ENCODE data around the gene TEAD4.

TEAD4 gene

DNA sequence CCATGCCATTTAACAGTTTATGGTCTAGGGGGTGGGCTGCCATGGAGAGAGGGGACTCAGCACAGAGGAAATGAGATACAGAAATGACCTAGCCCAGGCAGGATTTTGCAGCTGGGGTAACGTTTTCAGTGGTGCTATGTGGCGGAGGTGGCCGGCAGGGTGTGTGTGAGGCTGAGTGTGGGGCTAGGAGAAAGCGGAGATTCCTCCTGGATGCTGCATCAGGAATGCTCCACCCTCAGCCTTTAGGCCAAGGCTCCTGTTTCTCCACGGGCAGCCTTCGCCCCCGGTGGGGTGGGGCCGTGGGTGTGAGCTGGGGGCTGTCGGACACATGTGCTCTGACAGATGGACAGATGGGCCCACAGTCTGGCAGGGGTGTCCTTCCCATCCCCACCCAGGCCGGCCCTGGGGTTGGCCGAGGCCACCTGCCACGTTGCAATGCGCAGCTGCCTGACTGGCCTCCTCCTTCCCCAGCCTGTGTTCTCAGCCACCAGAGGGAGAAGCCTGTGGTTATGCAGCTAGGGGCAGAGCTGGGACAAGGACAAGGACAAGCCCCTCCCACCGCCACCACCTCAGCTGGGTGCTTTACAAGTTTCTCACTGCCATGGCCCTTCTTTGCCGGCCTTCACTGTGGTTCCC, 44.3 kb downstream of the TEAD4 start:
- no peak for FAIRE-seq

- no peak for FAIRE-seq
Observed at GRCh38 chr12:3004655-3005565, 45.7 kb downstream of the TEAD4 start.

DNA sequence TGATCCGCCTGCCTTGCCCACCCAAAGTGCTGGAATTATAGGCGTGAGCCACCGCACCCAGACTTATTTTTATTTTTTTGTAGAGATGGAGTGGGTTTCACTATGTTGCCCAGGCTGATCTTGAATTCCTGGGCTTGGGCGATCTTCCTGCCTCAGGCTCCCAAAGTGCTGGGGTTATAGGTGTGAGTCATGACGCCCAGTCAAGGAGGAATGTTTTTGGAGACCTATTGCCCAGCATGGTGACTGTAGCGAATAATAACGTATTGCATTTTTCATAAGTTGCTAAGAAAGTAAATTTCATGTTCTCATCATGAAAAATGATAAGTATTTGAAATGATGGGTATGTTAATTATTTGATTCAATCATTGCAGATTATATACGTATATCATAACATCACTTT, 46.5 kb downstream of the TEAD4 start:
- no peak for FAIRE-seq

- no peak for FAIRE-seq
Observed at GRCh38 chr12:3009780-3010179, 50.6 kb downstream of the TEAD4 start.

- FAIRE-seq, result no peak
Observed at GRCh38 chr12:3010214-3010930, 51.2 kb downstream of the TEAD4 start.

DNA sequence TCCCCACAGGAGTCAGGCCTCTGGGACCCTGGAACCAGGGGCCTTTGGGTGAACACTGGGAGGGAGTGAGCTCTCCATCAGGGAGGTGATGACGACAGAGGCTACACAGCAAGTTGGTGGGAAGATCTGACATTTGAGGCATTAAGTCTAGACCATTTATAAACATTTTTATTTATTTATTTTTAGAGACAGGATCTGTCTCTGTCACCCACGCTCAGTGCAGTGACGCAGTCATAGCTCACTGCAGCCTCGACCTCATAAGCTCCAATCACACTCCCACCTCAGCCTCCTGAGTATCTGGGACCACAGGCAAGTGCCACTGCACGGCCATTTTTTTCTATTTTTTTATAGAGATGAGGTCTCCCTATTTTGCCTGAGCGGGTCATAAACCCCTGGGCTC, 53.6 kb downstream of the TEAD4 start:
- FAIRE-seq, result no peak

GRCh38 chr12:3014641-3015040, 55.4 kb downstream of the TEAD4 start:
- FAIRE-seq, result no peak

DNA sequence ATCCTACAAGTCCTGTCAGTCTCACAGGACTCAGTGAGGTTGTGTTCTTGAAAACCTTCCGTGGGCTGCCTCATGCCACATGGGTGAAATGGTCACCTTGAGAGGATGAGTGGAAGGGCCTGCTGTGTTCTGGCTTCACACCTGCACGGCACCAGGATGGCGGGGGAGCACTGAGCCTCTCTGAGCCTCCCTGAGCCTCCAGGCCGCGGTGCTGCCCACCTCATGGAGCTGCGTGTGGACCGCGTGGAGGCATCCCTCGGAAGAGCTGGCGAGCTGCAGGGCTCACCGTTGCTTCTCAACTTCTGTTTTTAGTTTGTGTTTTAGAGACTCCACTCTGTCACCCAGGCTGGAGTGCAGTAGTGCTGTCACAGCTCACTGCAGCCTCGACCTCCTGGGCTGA, 56.2 kb downstream of the TEAD4 start:
- FAIRE-seq, result no peak

DNA sequence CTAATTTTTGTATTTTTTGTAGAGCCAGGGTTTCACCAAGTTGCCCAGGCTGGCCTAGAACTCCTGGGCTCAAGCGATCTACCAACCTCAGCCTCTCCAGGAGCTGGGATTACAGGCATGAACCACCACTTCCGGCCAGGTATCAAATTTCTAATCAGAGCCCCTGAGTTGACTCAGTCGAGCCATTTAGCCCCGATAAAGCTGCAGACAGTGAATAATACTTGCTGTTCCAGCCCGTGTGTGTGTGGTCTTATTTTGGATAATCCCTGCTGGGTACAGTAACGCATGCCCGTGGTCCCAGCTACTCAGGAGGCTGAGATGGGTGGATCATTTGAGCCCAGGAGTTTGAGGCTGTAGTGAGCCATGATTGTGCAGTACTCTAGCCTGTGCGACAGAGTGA, 57.0 kb downstream of the TEAD4 start:
- no peak for FAIRE-seq

- no peak for FAIRE-seq
Observed at GRCh38 chr12:3017281-3017680, 58.1 kb downstream of the TEAD4 start.

DNA sequence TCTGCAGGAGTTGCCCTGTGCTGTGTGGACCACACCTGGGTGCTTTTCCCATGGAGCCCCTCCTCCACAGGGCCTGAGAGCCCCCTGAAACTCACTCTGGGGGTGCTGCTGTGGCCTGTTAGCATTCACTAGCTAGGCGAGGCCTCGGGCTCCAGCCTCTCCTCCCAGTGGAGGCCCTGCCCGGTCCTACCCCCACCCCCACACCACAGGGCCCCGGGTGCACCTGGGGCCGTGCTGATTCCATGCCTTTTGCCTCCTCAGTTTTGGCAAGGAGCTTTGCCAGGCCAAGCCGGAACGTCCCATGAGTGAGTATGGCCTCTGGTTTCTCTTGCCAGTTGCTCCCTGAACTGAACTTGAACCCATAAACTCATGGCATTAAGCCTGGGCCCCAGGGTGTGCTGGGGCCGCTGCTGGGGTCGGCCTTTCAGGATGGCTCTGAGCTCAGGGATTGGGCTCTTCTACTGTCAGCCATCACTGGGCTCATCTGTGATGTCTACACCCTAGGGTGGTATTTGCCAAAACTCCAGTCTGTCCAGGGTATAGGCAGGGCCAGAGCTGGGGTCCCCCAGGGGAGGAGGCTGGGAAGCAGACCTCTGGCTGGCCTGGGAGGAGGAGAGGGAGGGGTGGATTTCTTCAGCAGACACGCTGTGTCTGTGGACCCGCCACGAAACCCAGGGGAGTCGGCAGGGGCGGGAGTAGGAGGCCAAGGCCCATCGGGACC, 59.2 kb downstream of the TEAD4 start:
- no peak for FAIRE-seq

- no peak for FAIRE-seq
Observed at GRCh38 chr12:3019005-3019680, 59.9 kb downstream of the TEAD4 start.

DNA sequence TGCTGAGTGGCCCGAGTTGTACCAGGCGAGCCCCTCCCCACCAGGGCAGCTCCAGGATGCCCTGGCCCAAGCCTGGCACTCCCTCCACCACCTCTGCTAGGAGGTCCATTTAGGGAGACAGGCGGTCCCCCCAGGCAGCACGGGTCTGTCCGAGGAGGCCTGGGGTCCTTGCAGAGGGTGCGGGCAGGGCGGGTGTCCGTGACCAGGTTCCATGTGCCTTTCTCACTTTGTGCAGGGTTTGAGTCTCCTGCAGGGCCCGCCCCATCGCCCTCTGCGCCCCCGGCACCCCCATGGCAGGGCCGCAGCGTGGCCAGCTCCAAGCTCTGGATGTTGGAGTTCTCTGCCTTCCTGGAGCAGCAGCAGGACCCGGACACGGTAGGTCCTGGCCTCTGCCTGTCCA, 61.2 kb downstream of the TEAD4 start:
- FAIRE-seq, result no peak

- no peak for FAIRE-seq
Observed at GRCh38 chr12:3020850-3021435, 61.7 kb downstream of the TEAD4 start.

- FAIRE-seq, result no peak
Observed at GRCh38 chr12:3022411-3022810, 63.2 kb downstream of the TEAD4 start.

GRCh38 chr12:3022961-3023360, 63.8 kb downstream of the TEAD4 start:
- no peak for FAIRE-seq

GRCh38 chr12:3028108-3028507, 68.9 kb downstream of the TEAD4 start:
- FAIRE-seq, result no peak

GRCh38 chr12:3030821-3031429, 71.7 kb downstream of the TEAD4 start:
- FAIRE-seq, result no peak

DNA sequence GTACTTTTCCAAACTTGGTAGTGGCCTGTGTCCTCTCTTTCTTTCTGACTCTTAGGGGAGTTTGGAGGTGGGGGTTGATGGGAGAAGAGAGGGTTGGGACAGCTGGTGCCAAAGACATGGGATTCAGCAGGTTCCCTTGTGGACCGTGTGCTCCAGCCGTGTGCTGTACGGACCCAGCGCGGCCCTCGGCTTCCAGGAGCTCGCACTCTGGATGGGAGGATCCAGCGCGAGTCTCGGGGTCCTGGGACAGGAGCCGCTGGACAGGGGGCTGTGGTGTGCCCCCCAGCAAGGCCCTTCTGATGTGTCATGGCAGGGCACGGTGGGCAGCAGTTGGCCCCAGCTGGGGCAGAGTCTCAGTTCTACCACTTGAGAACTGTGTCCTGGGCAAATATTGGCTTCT, 73.0 kb downstream of the TEAD4 start:
- no peak for FAIRE-seq

- FAIRE-seq, result no peak
Observed at GRCh38 chr12:3032770-3033538, 73.8 kb downstream of the TEAD4 start.

GRCh38 chr12:3033539-3033867, 74.3 kb downstream of the TEAD4 start:
- no peak for FAIRE-seq
